ENCODE results near the gene SNX32.
"Not testable (repeated sequence)": the region's sequence is repeated elsewhere in the genome, so short reads cannot be mapped to it uniquely, and the experiment has no call there.

Gene SNX32

DNA sequence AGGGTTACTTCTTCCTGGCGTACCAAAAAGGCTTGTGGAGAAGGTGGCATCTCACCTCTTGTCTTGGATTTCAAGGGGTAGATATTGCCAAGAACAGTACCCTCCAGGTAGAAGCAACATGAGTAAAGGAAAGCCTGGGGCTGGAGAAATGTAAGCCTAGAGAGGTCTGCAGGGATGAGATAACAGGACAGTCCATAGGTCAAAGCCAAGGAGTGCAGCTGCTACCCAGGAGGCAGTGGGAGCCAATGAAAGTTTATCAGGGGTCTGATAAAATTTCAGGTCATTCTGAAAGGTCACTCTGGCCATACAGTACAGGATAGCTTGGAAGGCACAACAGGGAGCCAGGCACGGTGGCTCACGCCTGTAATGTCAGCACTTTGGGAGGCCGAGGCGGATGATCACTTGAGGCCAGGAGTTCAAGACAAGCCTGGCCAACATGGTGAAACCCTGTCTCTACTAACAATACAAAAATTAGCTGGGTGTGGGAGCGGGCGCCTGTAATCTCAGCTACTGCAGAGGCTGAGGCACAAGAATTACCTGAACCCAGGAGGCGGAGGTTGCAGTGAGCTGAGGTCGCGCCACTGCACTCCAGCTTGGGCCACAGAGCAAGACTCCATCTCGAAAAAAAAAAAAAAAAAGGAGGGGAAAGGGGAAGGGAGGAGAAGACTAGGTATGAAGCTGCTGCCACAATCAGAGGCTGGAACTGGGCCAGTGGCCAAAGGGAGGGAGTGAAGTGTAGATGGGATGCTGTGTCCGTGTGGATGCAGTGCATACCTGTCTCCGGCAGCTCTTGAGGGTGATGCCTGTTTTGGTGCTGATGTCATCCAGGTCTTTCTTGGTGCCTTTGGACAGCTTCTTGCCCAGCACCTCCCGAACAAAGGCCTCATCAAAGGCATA is 53.3 kb downstream of the SNX32 start:
- TF ChIP-seq, protein P1, sequence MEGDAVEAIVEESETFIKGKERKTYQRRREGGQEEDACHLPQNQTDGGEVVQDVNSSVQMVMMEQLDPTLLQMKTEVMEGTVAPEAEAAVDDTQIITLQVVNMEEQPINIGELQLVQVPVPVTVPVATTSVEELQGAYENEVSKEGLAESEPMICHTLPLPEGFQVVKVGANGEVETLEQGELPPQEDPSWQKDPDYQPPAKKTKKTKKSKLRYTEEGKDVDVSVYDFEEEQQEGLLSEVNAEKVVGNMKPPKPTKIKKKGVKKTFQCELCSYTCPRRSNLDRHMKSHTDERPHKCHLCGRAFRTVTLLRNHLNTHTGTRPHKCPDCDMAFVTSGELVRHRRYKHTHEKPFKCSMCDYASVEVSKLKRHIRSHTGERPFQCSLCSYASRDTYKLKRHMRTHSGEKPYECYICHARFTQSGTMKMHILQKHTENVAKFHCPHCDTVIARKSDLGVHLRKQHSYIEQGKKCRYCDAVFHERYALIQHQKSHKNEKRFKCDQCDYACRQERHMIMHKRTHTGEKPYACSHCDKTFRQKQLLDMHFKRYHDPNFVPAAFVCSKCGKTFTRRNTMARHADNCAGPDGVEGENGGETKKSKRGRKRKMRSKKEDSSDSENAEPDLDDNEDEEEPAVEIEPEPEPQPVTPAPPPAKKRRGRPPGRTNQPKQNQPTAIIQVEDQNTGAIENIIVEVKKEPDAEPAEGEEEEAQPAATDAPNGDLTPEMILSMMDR (IDR thresholded peaks at IDR 0.05; ENCODE audit: insufficient read depth, missing control alignments) = no peak
- FAIRE-seq (no peak), DNase-seq (ENCODE audit: insufficient read length, low spot score) (no peak)

DNA sequence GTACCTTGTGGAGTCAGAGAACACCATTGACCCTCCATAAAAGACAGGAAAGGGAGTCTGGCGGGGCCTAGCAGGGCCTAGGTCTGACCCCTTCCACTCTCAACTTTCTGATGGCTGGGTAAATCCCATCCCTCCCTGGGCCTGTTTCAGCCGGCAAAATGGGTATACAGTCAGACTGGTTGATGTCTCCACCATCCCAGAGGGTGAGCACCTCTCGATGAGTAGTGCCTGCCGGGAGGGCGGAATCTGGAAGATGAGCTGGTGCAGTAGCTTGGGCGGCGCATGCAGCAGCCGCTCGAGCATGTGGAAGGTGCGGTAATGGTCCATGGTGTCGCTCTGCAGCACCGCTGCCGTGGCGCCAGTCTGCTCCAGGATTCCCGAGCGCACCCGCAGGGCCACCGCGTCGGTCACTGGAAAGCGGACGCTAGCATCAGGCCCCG is 54.0 kb downstream of the SNX32 start:
- no peak for FAIRE-seq
- no peak for DNase-seq (ENCODE audit: insufficient read length, low spot score)
- TF ChIP-seq, protein P1 (IDR thresholded peaks at IDR 0.05; ENCODE audit: insufficient read depth, missing control alignments) = no peak

DNA sequence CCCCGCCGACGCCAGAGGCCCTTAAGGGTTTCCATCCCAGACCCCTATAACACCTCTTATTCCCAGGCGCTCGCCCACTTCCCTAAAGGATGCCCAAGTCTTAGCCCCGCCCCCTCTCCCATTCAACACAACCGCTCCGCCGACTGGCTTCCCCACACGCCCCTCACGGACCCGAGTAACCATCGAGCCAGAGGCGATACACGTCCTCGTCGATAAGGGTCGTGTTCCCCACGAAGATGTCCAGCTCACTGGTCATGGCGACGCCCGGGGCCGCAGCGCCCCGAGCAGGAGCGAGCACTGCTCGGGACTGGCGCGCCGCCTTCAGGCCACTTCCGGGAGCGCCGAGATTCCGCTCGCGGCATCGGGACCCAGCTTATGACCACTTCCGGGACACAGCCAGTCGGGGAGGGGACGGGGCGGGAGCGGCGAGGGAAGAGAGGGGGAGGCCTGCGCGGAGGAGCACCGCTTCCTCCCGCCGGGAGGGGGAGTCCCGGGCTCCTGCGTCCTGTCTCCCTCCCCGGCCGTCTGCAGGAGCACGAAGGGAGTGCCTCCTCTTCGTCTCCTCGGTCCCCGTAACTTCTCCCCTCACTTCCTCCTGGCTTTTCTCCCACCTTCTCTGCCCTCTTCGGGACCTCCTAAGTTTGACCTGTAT is 54.5 kb downstream of the SNX32 start, which contains the start of gene FIBP:
Gene FIBP, minus strand, starts transcription at position 309 of the 652 bp plus-strand sequence. Its CDS starts 53 bp downstream, at position 256.
- DNase-seq (ENCODE audit: insufficient read length, low spot score) (peak; percentile 95), FAIRE-seq (no peak)
- TF ChIP-seq, protein P1 (IDR thresholded peaks at IDR 0.05; ENCODE audit: insufficient read depth, missing control alignments) = peak; percentile 46

DNA sequence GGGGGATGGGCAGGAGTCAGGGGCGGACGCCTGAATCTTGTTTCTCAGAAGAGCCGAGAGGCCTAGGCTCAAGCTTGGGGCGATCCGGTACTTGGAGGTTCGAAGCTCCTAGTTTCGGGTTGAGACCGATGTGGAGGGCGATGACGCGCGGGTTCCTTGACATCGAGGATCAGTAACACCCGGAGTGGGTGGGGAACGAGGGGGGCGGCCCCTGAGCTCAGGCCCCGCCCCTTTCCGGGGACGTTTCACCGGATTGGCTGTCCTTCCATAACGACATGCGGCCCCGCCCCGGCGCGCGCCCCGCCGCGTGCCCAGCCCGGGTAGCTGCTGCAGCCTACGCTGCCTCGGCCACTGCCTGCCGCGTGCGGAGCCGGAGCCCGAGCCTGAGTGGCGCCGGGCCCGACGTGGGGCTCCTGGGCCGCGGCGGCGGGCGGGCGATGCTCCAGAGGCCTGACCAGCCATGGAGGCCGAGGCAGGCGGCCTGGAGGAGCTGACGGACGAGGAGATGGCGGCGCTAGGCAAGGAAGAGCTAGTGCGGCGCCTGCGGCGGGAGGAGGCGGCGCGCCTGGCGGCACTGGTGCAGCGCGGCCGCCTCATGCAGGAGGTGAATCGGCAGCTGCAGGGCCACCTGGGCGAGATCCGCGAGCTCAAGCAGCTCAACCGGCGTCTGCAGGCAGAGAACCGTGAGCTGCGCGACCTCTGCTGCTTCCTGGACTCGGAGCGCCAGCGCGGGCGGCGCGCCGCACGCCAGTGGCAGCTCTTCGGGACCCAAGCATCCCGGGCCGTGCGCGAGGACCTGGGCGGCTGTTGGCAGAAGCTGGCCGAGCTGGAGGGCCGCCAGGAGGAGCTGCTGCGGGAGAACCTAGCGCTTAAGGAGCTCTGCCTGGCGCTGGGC is 56.8 kb downstream of the SNX32 start, which contains the start of gene CCDC85B:
Gene CCDC85B, plus strand, starts transcription at position 350 of the 895 bp plus-strand sequence. Its CDS starts 111 bp downstream, at position 461.
- TF ChIP-seq, protein P1 (IDR thresholded peaks at IDR 0.05; ENCODE audit: insufficient read depth, missing control alignments) = no peak
- DNase-seq (ENCODE audit: insufficient read length, low spot score) (peak; percentile 89), FAIRE-seq (no peak)

DNA sequence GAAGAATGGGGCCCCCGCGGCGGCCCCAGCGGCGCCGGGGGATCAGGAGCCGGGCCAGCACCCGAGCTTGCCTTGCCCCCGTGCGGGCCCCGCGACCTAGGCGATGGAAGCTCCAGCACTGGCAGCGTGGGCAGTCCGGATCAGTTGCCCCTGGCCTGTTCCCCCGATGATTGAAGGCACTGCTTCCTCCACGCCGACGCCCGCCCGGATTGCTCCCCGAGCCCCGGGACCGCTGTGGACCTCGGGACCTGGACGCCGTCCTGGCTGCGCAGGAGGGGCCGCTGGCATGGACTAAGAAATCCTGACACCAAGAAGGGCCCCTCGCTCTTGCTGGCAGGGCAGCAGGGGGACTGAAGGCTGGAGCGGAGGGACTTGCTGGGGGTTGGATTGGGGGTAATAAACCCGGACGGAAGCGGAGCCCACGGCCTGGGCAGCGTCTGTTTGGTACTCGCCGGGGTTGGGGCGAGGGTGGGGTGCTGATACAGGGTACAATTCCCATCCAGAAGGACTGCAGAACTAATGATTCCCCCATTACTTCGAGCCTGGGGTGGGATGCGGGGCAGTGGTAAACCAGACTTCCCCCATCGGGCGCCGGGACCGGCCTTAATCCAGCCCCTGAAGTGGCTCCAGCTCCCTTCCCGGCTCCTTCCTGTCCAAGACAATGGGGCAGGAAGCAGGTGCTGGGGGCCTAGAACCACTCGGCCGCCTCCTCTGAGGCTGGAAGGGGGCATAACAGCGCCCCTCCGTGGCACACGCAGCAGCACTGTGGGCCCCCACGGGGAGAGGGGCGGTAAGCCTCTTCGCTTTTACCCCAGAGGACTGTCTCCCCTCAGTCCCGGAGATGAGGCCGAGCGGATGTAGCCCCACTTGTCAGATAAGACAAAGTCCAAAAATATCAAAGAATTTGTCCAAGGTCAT is 57.7 kb downstream of the SNX32 start:
- FAIRE-seq (no peak), DNase-seq (ENCODE audit: insufficient read length, low spot score) (no peak)

DNA sequence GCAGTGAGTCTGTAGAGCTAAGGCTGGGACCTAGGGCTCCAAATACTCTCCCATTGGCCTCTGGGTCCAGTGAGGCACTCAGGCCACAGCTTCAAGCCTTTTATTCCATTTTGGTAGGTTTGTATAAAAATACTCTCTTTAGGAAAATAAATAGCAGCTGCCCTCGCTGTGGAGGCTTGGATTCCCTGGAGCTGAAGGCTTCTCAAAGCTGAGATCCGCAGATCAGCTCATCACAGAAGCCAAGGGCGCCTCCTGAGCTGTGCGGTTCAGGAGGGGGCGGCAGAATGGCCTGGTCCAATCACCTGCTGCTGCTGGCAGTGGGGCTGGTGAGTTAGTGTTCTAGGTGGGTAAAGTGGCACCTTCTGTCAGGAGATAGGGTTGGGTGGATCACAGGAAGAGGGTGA is 58.4 kb downstream of the SNX32 start:
- FAIRE-seq; DNase-seq (ENCODE audit: insufficient read length, low spot score): not testable (repeated sequence)

More for the DNA sequence above, 57.7 kb downstream of the SNX32 start:
- TF ChIP-seq, protein P1 (IDR thresholded peaks at IDR 0.05; ENCODE audit: insufficient read depth, missing control alignments) = peak; percentile 53

Data from D721Med (cell line).